CD8-positive, alpha-beta memory T cell (primary cell): ENCODE measurements around the gene CALCOCO2. TPM values are rescaled to one million over a fixed set of nuclear protein-coding genes. Genes with fewer than 3 reads are reported as not detected.

Experiments used
- CTCF ChIA-PET: fragments of 350-600 bp; sonication (Branson Sonifier 250); formaldehyde crosslinking; loops from one replicate; lab custom pipeline; 2021; ENCODE audit warnings: antibody characterized with exemption; lab: Charles Lee
- POLR2A ChIA-PET: fragments of 350-600 bp; sonication (Branson Sonifier 250); formaldehyde crosslinking; loops from one replicate; lab custom pipeline; 2021; ENCODE audit warnings: antibody characterized with exemption; lab: Charles Lee
- DNase-seq, 5 donors: peaks; one replicate each; pipeline versions ENCODE4 v3.0.0 to v3.0.0-alpha.2; 2020 to 2022; ENCODE audit warnings: mixed read lengths in 1 of 5
- H3K27ac ChIP-seq: one replicate; pipeline ENCODE4 v1.7.0; 2013; ENCODE audit warnings: low read depth, mild to moderate bottlenecking, low read length, moderate library complexity
- H3K27me3 ChIP-seq: 2 replicates; pipeline ENCODE4 v1.7.0; 2013; ENCODE audit warnings: low read length, mild to moderate bottlenecking; ENCODE audit not compliant: insufficient read depth, poor library complexity, severe bottlenecking
- H3K36me3 ChIP-seq: 2 replicates; pipeline ENCODE4 v1.7.0; 2013; ENCODE audit warnings: mild to moderate bottlenecking, low read length, moderate library complexity; ENCODE audit not compliant: insufficient read depth
- H3K4me1 ChIP-seq: 2 replicates; pipeline ENCODE4 v1.7.0; 2013; ENCODE audit warnings: mild to moderate bottlenecking, low read length, moderate library complexity; ENCODE audit not compliant: insufficient read depth
- H3K4me3 ChIP-seq: 2 replicates; pipeline ENCODE4 v1.7.0; 2013; ENCODE audit warnings: mild to moderate bottlenecking, low read length
- H3K9me3 ChIP-seq: 2 replicates; pipeline ENCODE4 v1.7.0; 2013; ENCODE audit warnings: mild to moderate bottlenecking, low read length
- H3K27ac Mint-ChIP-seq, 8 donors: one replicate each; pipeline ENCODE4 v1.8.0; 2020 to 2021; ENCODE audit warnings: mixed read lengths in 8 of 8, mild to moderate bottlenecking in 6 of 8, inconsistent platforms in 3 of 8, moderate library complexity in 3 of 8
- H3K27me3 Mint-ChIP-seq, 2 donors: one replicate each; pipeline ENCODE4 v1.8.0; 2020 to 2021; ENCODE audit warnings: mixed read lengths in 2 of 2, mild to moderate bottlenecking in 1 of 2, moderate library complexity in 1 of 2
- H3K36me3 Mint-ChIP-seq, 3 donors: one replicate each; pipeline ENCODE4 v1.8.0; 2020 to 2021; ENCODE audit warnings: mixed read lengths in 3 of 3, inconsistent platforms in 1 of 3, mild to moderate bottlenecking in 1 of 3
- H3K4me1 Mint-ChIP-seq, 3 donors: one replicate each; pipeline ENCODE4 v1.8.0; 2020 to 2021; ENCODE audit warnings: mixed read lengths in 3 of 3, inconsistent platforms in 1 of 3, mild to moderate bottlenecking in 1 of 3
- H3K4me3 Mint-ChIP-seq, 7 donors: one replicate each; pipeline ENCODE4 v1.8.0; 2020 to 2021; ENCODE audit warnings: mixed read lengths in 7 of 7, mild to moderate bottlenecking in 6 of 7, moderate library complexity in 4 of 7, inconsistent platforms in 2 of 7
- H3K9me3 Mint-ChIP-seq, 5 donors: one replicate each; pipeline ENCODE4 v1.8.0; 2020 to 2022; ENCODE audit warnings: mixed read lengths in 5 of 5, mild to moderate bottlenecking in 3 of 5, moderate library complexity in 2 of 5, inconsistent platforms in 1 of 5
- polyA plus RNA-seq: library from polyadenylated mRNA; unstranded; fragments of 300-500 nt; fragmentation: Illumina TruSeq; gene quantifications from one replicate; pipeline ENCODE4 v1.2.3, GENCODE V29; 2021
- total RNA-seq, 2 experiments: library from RNA; stranded (reverse); gene quantifications; one replicate each; pipeline ENCODE4 v1.2.3, GENCODE V29; 2021

CALCOCO2 gene
- total and polyA plus RNA-seq, 3 experiments from 2014 or later, result 57.4 to 182 (median 61.8) TPM

GRCh38 chr17:48843187-48843900 lies 12.5 kb downstream of the CALCOCO2 start:
- Mint-ChIP-seq H3K4me3 (peak overlapping the region in 2 of 7 donors; percentile 25 to 31), H3K36me3 (peaks cover 8 to 52% (median 21%) of the 10 kb centered on the region in 3 donors), H3K27ac (peak overlapping the region in 5 of 8 donors; percentile 41 to 96 (median 58)), H3K27me3 (no peaks in the 10 kb centered on the region), H3K9me3 (no peaks in the 10 kb centered on the region), H3K4me1 (peaks cover 30 to 43% (median 33%) of the 10 kb centered on the region in 3 donors)
- no peaks in the 10 kb centered on the region for H3K27me3 ChIP-seq
- CTCF ChIA-PET, result interaction anchor here (0.9 to 2.7 kb wide), 4 partner anchors 11 to 38 kb away, joined by 3 to 16 read pairs (median 6); no protein-coding TSS in a partner anchor
- no peak overlapping the region for H3K27ac ChIP-seq
- DNase-seq, result no peak
- no peak overlapping the region for H3K4me3 ChIP-seq
- peaks cover 21% of the 10 kb centered on the region for H3K36me3 ChIP-seq
- H3K4me1 ChIP-seq, result peaks cover 37% of the 10 kb centered on the region
- H3K9me3 ChIP-seq, result no peaks in the 10 kb centered on the region
- POLR2A ChIA-PET, result no interaction called here

GRCh38 chr17:48850792-48851323 lies 20.0 kb downstream of the CALCOCO2 start:
- no peak overlapping the region for H3K4me3 Mint-ChIP-seq
- ChIA-PET POLR2A (no interaction called here), CTCF (interaction anchor here (0.6 to 1.2 kb wide), 2 partner anchors 34 to 153 kb away, joined by 3 to 6 read pairs; no protein-coding TSS in a partner anchor)
- no peak for DNase-seq
- peaks cover 44% of the 10 kb centered on the region for H3K36me3 ChIP-seq
- no peaks in the 10 kb centered on the region for H3K4me1 ChIP-seq
- H3K27ac Mint-ChIP-seq, result peak overlapping the region in 2 of 8 donors; percentile 68 to 69
- no peaks in the 10 kb centered on the region for H3K27me3 Mint-ChIP-seq
- H3K36me3 Mint-ChIP-seq, result peaks cover 4 to 82% (median 27%) of the 10 kb centered on the region in 3 donors
- H3K4me3 ChIP-seq, result no peak overlapping the region
- H3K27me3 ChIP-seq, result no peaks in the 10 kb centered on the region
- no peaks in the 10 kb centered on the region for H3K9me3 ChIP-seq
- no peak overlapping the region for H3K27ac ChIP-seq
- peaks cover 3 to 10% (median 9%) of the 10 kb centered on the region in 3 donors for H3K4me1 Mint-ChIP-seq
- H3K9me3 Mint-ChIP-seq, result no peaks in the 10 kb centered on the region

- H3K27me3 Mint-ChIP-seq, result no peaks in the 10 kb centered on the region
- Histone ChIP-seq H3K9me3 (no peaks in the 10 kb centered on the region), H3K4me3 (no peak overlapping the region), H3K27me3 (no peaks in the 10 kb centered on the region), H3K4me1 (no peaks in the 10 kb centered on the region), H3K27ac (no peak overlapping the region), H3K36me3 (peaks cover 30% of the 10 kb centered on the region)
- DNase-seq, result no peak
- H3K36me3 Mint-ChIP-seq, result peaks cover 0 to 71% (median 14%) of the 10 kb centered on the region in 3 donors
- no peaks in the 10 kb centered on the region for H3K9me3 Mint-ChIP-seq
- peak overlapping the region in 2 of 8 donors; percentile 56 to 89 for H3K27ac Mint-ChIP-seq
- CTCF ChIA-PET, result interaction anchor here (1.1 kb wide), 1 partner anchor 46 kb away, joined by 3 read pairs; no protein-coding TSS in a partner anchor
- H3K4me3 Mint-ChIP-seq, result no peak overlapping the region
- peaks cover 3 to 13% (median 12%) of the 10 kb centered on the region in 3 donors for H3K4me1 Mint-ChIP-seq
- POLR2A ChIA-PET, result no interaction called here
Observed at GRCh38 chr17:48854774-48855476, 24.1 kb downstream of the CALCOCO2 start.

GRCh38 chr17:48856122-48856821 lies 25.4 kb downstream of the CALCOCO2 start:
- POLR2A ChIA-PET, result interaction anchor here (0.7 kb wide), 1 partner anchor 10 kb away, joined by 5 read pairs; no protein-coding TSS in a partner anchor
- no peak overlapping the region for H3K4me3 ChIP-seq
- H3K27ac Mint-ChIP-seq, result peak overlapping the region in 3 of 8 donors; percentile 3 to 19 (median 6)
- DNase-seq, result no peak
- no peaks in the 10 kb centered on the region for H3K27me3 Mint-ChIP-seq
- CTCF ChIA-PET, result interaction anchor here (0.8 kb wide), 1 partner anchor 47 kb away, joined by 3 read pairs; no protein-coding TSS in a partner anchor
- no peaks in the 10 kb centered on the region for H3K9me3 ChIP-seq
- no peaks in the 10 kb centered on the region for H3K9me3 Mint-ChIP-seq
- no peak overlapping the region for H3K27ac ChIP-seq
- peaks cover 8 to 75% (median 24%) of the 10 kb centered on the region in 3 donors for H3K36me3 Mint-ChIP-seq
- H3K4me1 ChIP-seq, result no peaks in the 10 kb centered on the region
- H3K4me1 Mint-ChIP-seq, result peaks cover 0 to 6% (median 3%) of the 10 kb centered on the region in 3 donors
- peaks cover 31% of the 10 kb centered on the region for H3K36me3 ChIP-seq
- no peak overlapping the region for H3K4me3 Mint-ChIP-seq
- H3K27me3 ChIP-seq, result no peaks in the 10 kb centered on the region

- no peak overlapping the region for H3K4me3 Mint-ChIP-seq
- H3K27ac ChIP-seq, result no peak overlapping the region
- H3K27me3 Mint-ChIP-seq, result no peaks in the 10 kb centered on the region
- no peak for DNase-seq
- H3K27me3 ChIP-seq, result no peaks in the 10 kb centered on the region
- no peaks in the 10 kb centered on the region for H3K9me3 Mint-ChIP-seq
- H3K36me3 ChIP-seq, result peaks cover 35% of the 10 kb centered on the region
- H3K4me1 ChIP-seq, result no peaks in the 10 kb centered on the region
- H3K36me3 Mint-ChIP-seq, result peaks cover 15 to 75% (median 33%) of the 10 kb centered on the region in 3 donors
- H3K4me1 Mint-ChIP-seq, result peaks cover 0 to 4% (median 3%) of the 10 kb centered on the region in 3 donors
- ChIA-PET POLR2A (no interaction called here), CTCF (interaction anchor here (0.8 to 1.7 kb wide), 5 partner anchors 11 to 56 kb away, joined by 3 to 5 read pairs (median 3); no protein-coding TSS in a partner anchor)
- no peak overlapping the region for H3K4me3 ChIP-seq
- H3K9me3 ChIP-seq, result no peaks in the 10 kb centered on the region
- no peak overlapping the region for H3K27ac Mint-ChIP-seq
Observed at GRCh38 chr17:48860034-48860433, 29.2 kb downstream of the CALCOCO2 start.

GRCh38 chr17:48860456-48860855 lies 29.6 kb downstream of the CALCOCO2 start:
- POLR2A ChIA-PET, result no interaction called here
- H3K4me1 ChIP-seq, result no peaks in the 10 kb centered on the region
- no peak overlapping the region for H3K27ac ChIP-seq
- no peak for DNase-seq
- H3K27me3 Mint-ChIP-seq, result no peaks in the 10 kb centered on the region
- CTCF ChIA-PET, result interaction anchor here (0.8 to 1.7 kb wide), 4 partner anchors 11 to 24 kb away, joined by 3 to 5 read pairs (median 4); no protein-coding TSS in a partner anchor
- no peaks in the 10 kb centered on the region for H3K9me3 Mint-ChIP-seq
- H3K36me3 ChIP-seq, result peaks cover 30% of the 10 kb centered on the region
- peak overlapping the region in 1 of 8 donors; percentile 35 for H3K27ac Mint-ChIP-seq
- peaks cover 15 to 73% (median 36%) of the 10 kb centered on the region in 3 donors for H3K36me3 Mint-ChIP-seq
- no peaks in the 10 kb centered on the region for H3K27me3 ChIP-seq
- H3K4me3 Mint-ChIP-seq, result no peak overlapping the region
- no peaks in the 10 kb centered on the region for H3K9me3 ChIP-seq
- H3K4me1 Mint-ChIP-seq, result peaks cover 0 to 4% (median 3%) of the 10 kb centered on the region in 3 donors
- no peak overlapping the region for H3K4me3 ChIP-seq

- Mint-ChIP-seq H3K4me1 (peaks cover 0 to 7% (median 0%) of the 10 kb centered on the region in 3 donors), H3K27ac (peak overlapping the region in 1 of 8 donors; percentile 55), H3K27me3 (no peaks in the 10 kb centered on the region), H3K9me3 (no peaks in the 10 kb centered on the region), H3K36me3 (peaks cover 7 to 18% (median 13%) of the 10 kb centered on the region in 3 donors), H3K4me3 (no peak overlapping the region)
- no peaks in the 10 kb centered on the region for H3K36me3 ChIP-seq
- H3K9me3 ChIP-seq, result no peaks in the 10 kb centered on the region
- ChIA-PET CTCF (interaction anchor here (3.3 kb wide), 1 partner anchor 10 kb away, joined by 17 read pairs; no protein-coding TSS in a partner anchor), POLR2A (no interaction called here)
- H3K27ac ChIP-seq, result no peak overlapping the region
- H3K4me1 ChIP-seq, result no peaks in the 10 kb centered on the region
- no peak overlapping the region for H3K4me3 ChIP-seq
- DNase-seq, result no peak
- no peaks in the 10 kb centered on the region for H3K27me3 ChIP-seq
Observed at GRCh38 chr17:48868916-48869500, 38.2 kb downstream of the CALCOCO2 start.
